GM12892 (cell line): ENCODE results near the gene JARID2.

Experiments
- POLR2A ChIP-seq: IDR thresholded peaks from 2 replicates; pipeline ENCODE4 v1.6.1; 2011; ENCODE audit warnings: low read depth, low read length, control low read depth
- POLR2AphosphoS5 ChIP-seq: IDR thresholded peaks from 2 replicates; pipeline ENCODE4 v1.6.1; 2011; ENCODE audit warnings: low read depth, low read length, control low read depth
- TAF1 ChIP-seq: IDR thresholded peaks from 2 replicates; pipeline ENCODE4 v1.6.1; 2011; ENCODE audit warnings: low read depth, mild to moderate bottlenecking, control low read depth, low read length, borderline replicate concordance

GRCh38 chr6:15480525-15480924, 234.7 kb downstream of the JARID2 start:
- no peak for TF ChIP-seq TAF1
- TF ChIP-seq POLR2A = no peak
- TF ChIP-seq POLR2AphosphoS5 = no peak
